Fibroblast of lung (primary cell): ENCODE results near the gene FMNL3. TPM values are rescaled to one million over a fixed set of nuclear protein-coding genes. Genes with fewer than 3 reads are reported as not detected.
"Not testable (repeated sequence)": the region's sequence is repeated elsewhere in the genome, so short reads cannot be mapped to it uniquely, and the experiment has no call there.

Experiments used
- DNase-seq, 2 donors: peaks; one replicate each; pipeline versions ENCODE4 v3.0.0 to v3.0.0-alpha.2; 2010; ENCODE audit warnings: low read depth in 2 of 2
- H2AFZ ChIP-seq: 2 replicates; pipeline ENCODE4 v1.5.1; 2012; ENCODE audit warnings: low read length, control low read depth, inconsistent platforms
- H3K27ac ChIP-seq: 2 replicates; pipeline ENCODE4 v1.5.1; 2011; ENCODE audit warnings: low read length, control low read depth; ENCODE audit not compliant: insufficient read depth
- H3K27me3 ChIP-seq: 2 replicates; pipeline ENCODE4 v1.5.1; 2011; ENCODE audit warnings: mild to moderate bottlenecking, low read length; ENCODE audit not compliant: control insufficient read depth, insufficient read depth
- H3K36me3 ChIP-seq: 2 replicates; pipeline ENCODE4 v1.5.1; 2011; ENCODE audit warnings: low read length; ENCODE audit not compliant: control insufficient read depth, insufficient read depth
- H3K4me1 ChIP-seq: 2 replicates; pipeline ENCODE4 v1.5.1; 2011; ENCODE audit warnings: low read length; ENCODE audit not compliant: control insufficient read depth, insufficient read depth; ENCODE audit errors: extremely low read depth
- H3K4me2 ChIP-seq: 2 replicates; pipeline ENCODE4 v1.5.1; 2011; ENCODE audit warnings: low read length, control low read depth; ENCODE audit not compliant: insufficient read depth; ENCODE audit errors: extremely low read depth
- H3K4me3 ChIP-seq, 4 experiments: fragments of 200-600 bp in 1 of 4; sonication (generic) in 1 of 4; replicated peaks in 1 of 4; 2 replicates each; pipeline ENCODE4 v1.5.1; 2011 to 2016; ENCODE audit warnings: low read length in 4 of 4, low read depth in 3 of 4, mild to moderate bottlenecking in 3 of 4, control low read depth in 2 of 4, inconsistent platforms in 1 of 4, mixed read lengths in 1 of 4; ENCODE audit not compliant: insufficient read depth in 1 of 4; ENCODE audit errors: control extremely low read depth in 1 of 4
- H3K79me2 ChIP-seq: 2 replicates; pipeline ENCODE4 v1.5.1; 2012; ENCODE audit warnings: mild to moderate bottlenecking, low read length, inconsistent platforms; ENCODE audit not compliant: control insufficient read depth, insufficient read depth
- H3K9ac ChIP-seq: 2 replicates; pipeline ENCODE4 v1.5.1; 2011; ENCODE audit warnings: mild to moderate bottlenecking, low read length, control low read depth; ENCODE audit not compliant: insufficient read depth
- H3K9me3 ChIP-seq: 2 replicates; pipeline ENCODE4 v1.5.1; 2012; ENCODE audit warnings: low read depth, low read length; ENCODE audit not compliant: control insufficient read depth, insufficient read depth
- H4K20me1 ChIP-seq: 2 replicates; pipeline ENCODE4 v1.5.1; 2011; ENCODE audit warnings: low read length; ENCODE audit not compliant: control insufficient read depth, insufficient read depth; ENCODE audit errors: extremely low read depth
- EZH2 ChIP-seq: IDR thresholded peaks from 2 replicates; pipeline ENCODE4 v1.5.1; 2012; ENCODE audit warnings: low read length, control low read depth, mild to moderate bottlenecking; ENCODE audit errors: missing control alignments
- polyA plus RNA-seq, 2 donors: library from polyadenylated mRNA; depleted of rRNA in 1 of 2; stranded (reverse) in 1 of 2; unstranded in 1 of 2; fragments of >200 nt; gene quantifications; 2 replicates each; pipeline ENCODE4 v1.2.1, GENCODE V29; 2011 to 2012; ENCODE audit warnings: missing spikeins in 1 of 2
- total RNA-seq: library from RNA; depleted of rRNA; stranded (reverse); fragments of >200 nt; gene quantifications from 2 replicates; pipeline ENCODE4 v1.2.1, GENCODE V29; 2014
- TF ChIP-seq, protein P1 (sequence below), 2 donors: IDR thresholded peaks in 1 of 2; conservative IDR thresholded peaks in 1 of 2; 1 replicate in 1 of 2; 2 replicates in 1 of 2; pipeline ENCODE4 v1.5.1; 2011 to 2012; ENCODE audit warnings: low read length in 2 of 2, control low read depth in 1 of 2, inconsistent platforms in 1 of 2, low read depth in 1 of 2, mild to moderate bottlenecking in 1 of 2

FMNL3 gene
- total and polyA plus RNA-seq, 2 donors (not counting 1 experiment from before 2014, with no cell fraction given) = 15.0 to 22.5 TPM

GRCh38 chr12:49738721-49739120, 31.5 kb upstream of the FMNL3 start:
- H2AFZ ChIP-seq, H3K4me3 ChIP-seq, H4K20me1 ChIP-seq, H3K27me3 ChIP-seq, H3K4me1 ChIP-seq, H3K9me3 ChIP-seq, H3K27ac ChIP-seq, H3K9ac ChIP-seq, H3K4me2 ChIP-seq, H3K36me3 ChIP-seq: not testable (repeated sequence)
- peaks cover 23% of the 10 kb centered on the region for H3K79me2 ChIP-seq
- DNase-seq = peak in 1 of 2 donors; percentile 50

- not testable (repeated sequence) for H3K9ac ChIP-seq, H2AFZ ChIP-seq, H3K4me3 ChIP-seq, H3K27me3 ChIP-seq, H3K4me2 ChIP-seq, H3K9me3 ChIP-seq, H3K79me2 ChIP-seq, H3K27ac ChIP-seq, H3K4me1 ChIP-seq, H4K20me1 ChIP-seq, H3K36me3 ChIP-seq, DNase-seq
Measured at GRCh38 chr12:49734900-49735299, 27.7 kb upstream of the FMNL3 start.

- no peak overlapping the region for H3K4me3 ChIP-seq
- H3K27ac ChIP-seq = no peak overlapping the region
- TF ChIP-seq EZH2 = no peak
- TF ChIP-seq, protein P1, sequence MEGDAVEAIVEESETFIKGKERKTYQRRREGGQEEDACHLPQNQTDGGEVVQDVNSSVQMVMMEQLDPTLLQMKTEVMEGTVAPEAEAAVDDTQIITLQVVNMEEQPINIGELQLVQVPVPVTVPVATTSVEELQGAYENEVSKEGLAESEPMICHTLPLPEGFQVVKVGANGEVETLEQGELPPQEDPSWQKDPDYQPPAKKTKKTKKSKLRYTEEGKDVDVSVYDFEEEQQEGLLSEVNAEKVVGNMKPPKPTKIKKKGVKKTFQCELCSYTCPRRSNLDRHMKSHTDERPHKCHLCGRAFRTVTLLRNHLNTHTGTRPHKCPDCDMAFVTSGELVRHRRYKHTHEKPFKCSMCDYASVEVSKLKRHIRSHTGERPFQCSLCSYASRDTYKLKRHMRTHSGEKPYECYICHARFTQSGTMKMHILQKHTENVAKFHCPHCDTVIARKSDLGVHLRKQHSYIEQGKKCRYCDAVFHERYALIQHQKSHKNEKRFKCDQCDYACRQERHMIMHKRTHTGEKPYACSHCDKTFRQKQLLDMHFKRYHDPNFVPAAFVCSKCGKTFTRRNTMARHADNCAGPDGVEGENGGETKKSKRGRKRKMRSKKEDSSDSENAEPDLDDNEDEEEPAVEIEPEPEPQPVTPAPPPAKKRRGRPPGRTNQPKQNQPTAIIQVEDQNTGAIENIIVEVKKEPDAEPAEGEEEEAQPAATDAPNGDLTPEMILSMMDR (conservative IDR thresholded peaks at IDR 0.05 in 1 of 2, IDR thresholded peaks at IDR 0.05 in 1 of 2; ENCODE audit: low read depth in 1 of 2, low read length in 2 of 2) = no peak
- H2AFZ ChIP-seq = no peak overlapping the region
- H3K9ac ChIP-seq = no peak overlapping the region
- no peaks in the 10 kb centered on the region for H3K9me3 ChIP-seq
- no peak overlapping the region for H3K4me2 ChIP-seq
- peaks cover 5% of the 10 kb centered on the region for H3K27me3 ChIP-seq
- DNase-seq = no peak
- H3K79me2 ChIP-seq = no peaks in the 10 kb centered on the region
- H3K4me1 ChIP-seq = no peaks in the 10 kb centered on the region
- no peaks in the 10 kb centered on the region for H4K20me1 ChIP-seq
- H3K36me3 ChIP-seq = no peaks in the 10 kb centered on the region
Measured at GRCh38 chr12:49733219-49734017, 26.2 kb upstream of the FMNL3 start.

DNA sequence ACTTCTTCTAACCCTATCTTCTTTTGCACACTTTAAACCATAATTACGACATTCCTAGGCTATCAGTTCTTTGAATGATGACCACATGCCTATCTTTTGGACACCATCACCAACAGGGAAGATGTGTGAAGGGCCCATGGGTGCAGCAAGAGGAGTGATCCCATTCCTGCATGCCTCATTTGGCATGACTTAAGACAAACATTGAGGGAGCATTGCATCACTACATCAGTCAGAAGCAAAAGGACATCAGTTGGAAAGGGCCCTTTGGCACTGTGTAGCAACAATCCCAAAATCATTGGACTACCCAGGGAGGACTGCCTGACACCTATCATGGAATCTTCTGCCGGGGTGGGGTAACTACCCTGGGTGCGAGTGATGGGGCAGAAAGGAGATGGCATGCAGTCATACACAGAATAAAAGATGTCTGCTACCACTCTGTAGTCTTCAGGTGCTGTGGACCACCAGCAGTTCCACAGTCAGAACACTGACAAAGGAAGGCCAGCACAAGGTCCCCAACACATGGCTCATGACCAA, 23.4 kb upstream of the FMNL3 start:
- Histone ChIP-seq H3K4me1 (no peaks in the 10 kb centered on the region), H2AFZ (no peak overlapping the region), H4K20me1 (no peaks in the 10 kb centered on the region), H3K36me3 (no peaks in the 10 kb centered on the region), H3K4me2 (no peak overlapping the region), H3K27ac (no peak overlapping the region), H3K9me3 (no peaks in the 10 kb centered on the region), H3K79me2 (no peaks in the 10 kb centered on the region), H3K9ac (no peak overlapping the region), H3K27me3 (peaks cover 7% of the 10 kb centered on the region), H3K4me3 (no peak overlapping the region)
- no peak for TF ChIP-seq EZH2
- TF ChIP-seq, protein P1 (conservative IDR thresholded peaks at IDR 0.05 in 1 of 2, IDR thresholded peaks at IDR 0.05 in 1 of 2; ENCODE audit: low read depth in 1 of 2, low read length in 2 of 2) = no peak
- DNase-seq = peak in 1 of 2 donors; percentile 43
